MM.1S (cell line): Measurements from ENCODE around the gene CIBAR2.
"Not testable (repeated sequence)": the region's sequence is repeated elsewhere in the genome, so short reads cannot be mapped to it uniquely, and the experiment has no call there.

Experiments
- DNase-seq: peaks from one replicate; pipeline ENCODE4 v3.0.0-alpha.2; 2015
- H2AFZ ChIP-seq: fragments of 300-600 bp; sonication (generic); 2 replicates; pipeline ENCODE4 v1.6.0; 2016; ENCODE audit warnings: antibody characterized with exemption, low read length
- H3F3A ChIP-seq: fragments of 300-600 bp; sonication (generic); 2 replicates; pipeline ENCODE4 v1.6.1; 2016; ENCODE audit warnings: mild to moderate bottlenecking, antibody characterized with exemption, low read length, moderate library complexity, mixed read lengths; ENCODE audit not compliant: insufficient read depth
- H3K27ac ChIP-seq: fragments of 300-600 bp; sonication (generic); 2 replicates; pipeline ENCODE4 v1.5.1; 2016; ENCODE audit warnings: mild to moderate bottlenecking, low read length
- H3K27me3 ChIP-seq: fragments of 300-600 bp; sonication (generic); replicated peaks from 2 replicates; pipeline ENCODE4 v1.6.0; 2016; ENCODE audit warnings: low read length; ENCODE audit not compliant: insufficient read depth
- H3K36me3 ChIP-seq: fragments of 300-600 bp; sonication (generic); replicated peaks from 2 replicates; pipeline ENCODE4 v1.6.1; 2016; ENCODE audit warnings: mild to moderate bottlenecking, low read length, mixed read lengths; ENCODE audit not compliant: insufficient read depth
- H3K4me1 ChIP-seq: fragments of 300-600 bp; sonication (generic); 2 replicates; pipeline ENCODE4 v1.6.1; 2016; ENCODE audit warnings: low read length, mixed read lengths
- H3K4me2 ChIP-seq: fragments of 300-600 bp; sonication (generic); 2 replicates; pipeline ENCODE4 v1.6.0; 2016; ENCODE audit warnings: low read depth, low read length
- H3K4me3 ChIP-seq: fragments of 300-600 bp; sonication (generic); 2 replicates; pipeline ENCODE4 v1.5.1; 2016; ENCODE audit warnings: low read length, mixed read lengths
- H3K79me2 ChIP-seq: fragments of 300-600 bp; sonication (generic); 2 replicates; pipeline ENCODE4 v1.6.1; 2016; ENCODE audit warnings: mixed run types, low read length, mixed read lengths
- H3K9ac ChIP-seq: fragments of 300-600 bp; sonication (generic); 2 replicates; pipeline ENCODE4 v1.6.1; 2016; ENCODE audit warnings: low read length, mixed read lengths
- H3K9me2 ChIP-seq: fragments of 300-600 bp; sonication (generic); replicated peaks from 2 replicates; pipeline ENCODE4 v1.6.1; 2016; ENCODE audit warnings: mild to moderate bottlenecking, low read length, mixed read lengths; ENCODE audit not compliant: insufficient read depth
- H3K9me3 ChIP-seq: fragments of 300-600 bp; sonication (generic); replicated peaks from 2 replicates; pipeline ENCODE4 v1.6.1; 2016; ENCODE audit warnings: mild to moderate bottlenecking, low read length, mixed read lengths; ENCODE audit not compliant: insufficient read depth
- H4K20me1 ChIP-seq: fragments of 300-600 bp; sonication (generic); 2 replicates; pipeline ENCODE4 v1.6.1; 2016; ENCODE audit warnings: mild to moderate bottlenecking, low read length, moderate library complexity, mixed read lengths; ENCODE audit not compliant: insufficient read depth
- CTCF ChIP-seq: fragments of 300-600 bp; sonication (generic); IDR thresholded peaks from 2 replicates; pipeline ENCODE4 v1.5.1; 2016; ENCODE audit warnings: antibody characterized with exemption, low read length, mixed read lengths
- EZH2 ChIP-seq: fragments of 300-600 bp; sonication (generic); optimal IDR thresholded peaks from 2 replicates; pipeline ENCODE3; 2017; ENCODE audit warnings: low read depth, mild to moderate bottlenecking, antibody characterized with exemption, low read length, mixed read lengths
- EZH2phosphoT487 ChIP-seq: fragments of 300-600 bp; sonication (generic); IDR thresholded peaks from 2 replicates; pipeline ENCODE4 v1.6.1; 2018; ENCODE audit warnings: antibody characterized with exemption, low read length

CIBAR2 gene

GRCh38 chr16:85123891-85124635 is 11.8 kb upstream of the CIBAR2 start:
- Histone ChIP-seq H3K9me3 (no peaks in the 10 kb centered on the region), H3K9me2 (no peaks in the 10 kb centered on the region), H3K27me3 (peaks cover 58% of the 10 kb centered on the region), H3K4me3 (no peak overlapping the region), H3K36me3 (no peaks in the 10 kb centered on the region), H3K4me2 (no peak overlapping the region), H3K9ac (no peak overlapping the region), H3K79me2 (no peaks in the 10 kb centered on the region), H3F3A (no peaks in the 10 kb centered on the region), H3K27ac (no peak overlapping the region), H2AFZ (no peak overlapping the region), H3K4me1 (no peaks in the 10 kb centered on the region), H4K20me1 (no peaks in the 10 kb centered on the region)
- TF ChIP-seq EZH2phosphoT487 (no peak), EZH2 (no peak), CTCF (no peak)
- DNase-seq, result no peak

- H2AFZ ChIP-seq, result not testable (repeated sequence)
Measured at GRCh38 chr16:85123441-85123840, 11.2 kb upstream of the CIBAR2 start.

GRCh38 chr16:85120006-85120340 is 7.7 kb upstream of the CIBAR2 start:
- Histone ChIP-seq H3K9ac (no peak overlapping the region), H3K9me3 (no peaks in the 10 kb centered on the region), H3K27me3 (peaks cover 32% of the 10 kb centered on the region), H3K79me2 (no peaks in the 10 kb centered on the region), H3K27ac (no peak overlapping the region), H3K36me3 (no peaks in the 10 kb centered on the region), H3F3A (no peaks in the 10 kb centered on the region), H2AFZ (no peak overlapping the region), H3K4me1 (no peaks in the 10 kb centered on the region), H4K20me1 (no peaks in the 10 kb centered on the region), H3K4me2 (no peak overlapping the region), H3K4me3 (no peak overlapping the region), H3K9me2 (no peaks in the 10 kb centered on the region)
- no peak for TF ChIP-seq EZH2
- no peak for TF ChIP-seq EZH2phosphoT487
- DNase-seq, result no peak

More at GRCh38 chr16:85123441-85123840, 11.2 kb upstream of the CIBAR2 start:
- not testable (repeated sequence) for H3K9me2 ChIP-seq, H3K4me1 ChIP-seq, H3K4me3 ChIP-seq, H3K4me2 ChIP-seq, H3K79me2 ChIP-seq, H3K36me3 ChIP-seq, H3K9ac ChIP-seq, H3K27ac ChIP-seq, H3K9me3 ChIP-seq, H3F3A ChIP-seq, H4K20me1 ChIP-seq, DNase-seq
- H3K27me3 ChIP-seq, result peaks cover 53% of the 10 kb centered on the region

GRCh38 chr16:85117418-85117817 is 5.1 kb upstream of the CIBAR2 start:
- Histone ChIP-seq H2AFZ (no peak overlapping the region), H3K27me3 (peaks cover 27% of the 10 kb centered on the region), H3K36me3 (no peaks in the 10 kb centered on the region), H3K4me2 (no peak overlapping the region), H3K79me2 (no peaks in the 10 kb centered on the region), H4K20me1 (no peaks in the 10 kb centered on the region), H3K9me2 (no peaks in the 10 kb centered on the region), H3F3A (no peaks in the 10 kb centered on the region), H3K9me3 (no peaks in the 10 kb centered on the region), H3K4me1 (no peaks in the 10 kb centered on the region), H3K9ac (no peak overlapping the region), H3K27ac (no peak overlapping the region), H3K4me3 (no peak overlapping the region)
- DNase-seq, result no peak
- TF ChIP-seq EZH2 (no peak), EZH2phosphoT487 (no peak), CTCF (no peak)
